AG09309 (cell line): Measurements from ENCODE around the gene DYNLT5.

Experiments used
- DNase-seq: peaks from one replicate; pipeline ENCODE4 v3.0.0-alpha.2; 2010; ENCODE audit warnings: low read depth
- H3K4me3 ChIP-seq: 2 replicates; pipeline ENCODE4 v1.5.1; 2011; ENCODE audit warnings: mild to moderate bottlenecking, low read depth, low read length, moderate library complexity; ENCODE audit not compliant: control insufficient read depth
- CTCF ChIP-seq: IDR thresholded peaks from 2 replicates; pipeline ENCODE4 v1.5.1; 2011; ENCODE audit warnings: mild to moderate bottlenecking, low read depth, low read length, inconsistent platforms; ENCODE audit not compliant: insufficient read depth, control insufficient read depth; ENCODE audit errors: missing control alignments

The DYNLT5 gene

GRCh38 chr1:66809736-66810326, 57.6 kb downstream of the DYNLT5 start:
- no peak for DNase-seq
- TF ChIP-seq CTCF, result no peak
- H3K4me3 ChIP-seq, result no peak overlapping the region

- no peak for TF ChIP-seq CTCF
- no peak overlapping the region for H3K4me3 ChIP-seq
- no peak for DNase-seq
Observed at GRCh38 chr1:66824771-66825170, 72.5 kb downstream of the DYNLT5 start.
